GM11168 (cell line): Measurements from ENCODE around the gene CNN1.

Experiments used
- in situ Hi-C: fragments of 300-500 bp; cut with MboI; formaldehyde crosslinking; loops from one replicate; pipeline ENCODE4 v1.12.0; 2022; ENCODE audit warnings: low sequenced_read_pairs; ENCODE audit not compliant: unreplicated experiment

The CNN1 gene

DNA sequence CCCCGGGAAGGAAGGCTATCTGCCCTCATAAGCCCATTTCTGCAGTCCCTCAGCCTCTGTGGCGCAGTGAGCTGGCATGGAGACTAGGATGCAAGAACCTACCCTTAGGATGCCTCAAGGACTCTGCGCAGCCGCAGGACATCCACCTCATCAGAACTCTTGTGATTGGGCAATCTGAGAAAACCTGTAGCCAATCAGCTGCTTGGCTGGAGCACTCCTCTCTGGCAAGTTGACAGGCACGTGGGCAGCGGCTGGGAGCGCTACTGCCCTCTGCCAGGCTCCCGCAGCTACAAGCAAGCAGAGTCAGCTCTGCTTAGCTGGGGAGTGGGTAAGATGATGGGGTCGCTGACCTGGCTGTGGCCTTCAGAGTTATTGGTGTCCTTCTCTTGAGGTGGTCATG lies 8.2 kb upstream of the CNN1 start:
- in situ Hi-C loops, result no loop called here

DNA sequence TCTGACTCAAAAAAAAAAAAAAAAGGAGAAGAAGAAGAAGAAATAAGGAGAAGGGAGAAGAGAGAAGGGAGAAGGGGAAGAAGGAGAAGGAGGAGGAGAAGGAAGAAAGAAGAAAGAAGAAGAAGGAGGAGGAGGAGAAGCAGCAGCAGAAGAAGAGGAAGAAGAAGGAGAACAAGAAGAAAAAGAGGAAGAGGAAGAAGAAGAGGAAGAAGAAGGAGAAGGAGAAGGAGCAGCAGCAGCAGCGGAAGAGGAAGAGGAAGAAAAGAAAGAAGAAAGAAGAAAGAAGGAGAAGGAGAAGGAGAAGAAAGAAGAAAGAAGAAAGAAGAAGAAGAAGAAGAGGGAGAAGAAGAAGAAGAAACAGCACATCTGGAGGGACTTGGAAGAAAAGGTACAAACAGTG lies 4.1 kb upstream of the CNN1 start:
- in situ Hi-C loops, result no loop called here

DNA sequence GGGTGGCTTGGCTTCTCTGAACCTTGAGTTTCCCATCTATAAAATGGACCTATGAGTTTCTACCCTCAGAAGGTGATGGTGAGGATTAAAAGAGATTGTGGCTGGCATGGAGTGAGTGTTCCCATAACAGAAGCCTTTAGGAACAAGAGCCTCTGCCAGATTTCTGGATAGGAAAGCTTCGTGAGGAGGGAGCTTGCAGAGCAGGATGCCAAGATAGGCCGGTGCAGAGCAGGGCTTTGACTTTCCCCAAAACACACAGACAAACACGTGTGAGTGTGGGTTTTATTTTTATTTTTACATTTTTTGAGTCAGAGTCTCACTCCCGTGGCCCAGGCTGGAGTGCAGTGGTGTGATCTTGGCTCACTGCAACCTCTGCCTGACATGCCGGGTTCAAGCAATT lies 3.7 kb upstream of the CNN1 start:
- in situ Hi-C loops, result no loop called here

DNA sequence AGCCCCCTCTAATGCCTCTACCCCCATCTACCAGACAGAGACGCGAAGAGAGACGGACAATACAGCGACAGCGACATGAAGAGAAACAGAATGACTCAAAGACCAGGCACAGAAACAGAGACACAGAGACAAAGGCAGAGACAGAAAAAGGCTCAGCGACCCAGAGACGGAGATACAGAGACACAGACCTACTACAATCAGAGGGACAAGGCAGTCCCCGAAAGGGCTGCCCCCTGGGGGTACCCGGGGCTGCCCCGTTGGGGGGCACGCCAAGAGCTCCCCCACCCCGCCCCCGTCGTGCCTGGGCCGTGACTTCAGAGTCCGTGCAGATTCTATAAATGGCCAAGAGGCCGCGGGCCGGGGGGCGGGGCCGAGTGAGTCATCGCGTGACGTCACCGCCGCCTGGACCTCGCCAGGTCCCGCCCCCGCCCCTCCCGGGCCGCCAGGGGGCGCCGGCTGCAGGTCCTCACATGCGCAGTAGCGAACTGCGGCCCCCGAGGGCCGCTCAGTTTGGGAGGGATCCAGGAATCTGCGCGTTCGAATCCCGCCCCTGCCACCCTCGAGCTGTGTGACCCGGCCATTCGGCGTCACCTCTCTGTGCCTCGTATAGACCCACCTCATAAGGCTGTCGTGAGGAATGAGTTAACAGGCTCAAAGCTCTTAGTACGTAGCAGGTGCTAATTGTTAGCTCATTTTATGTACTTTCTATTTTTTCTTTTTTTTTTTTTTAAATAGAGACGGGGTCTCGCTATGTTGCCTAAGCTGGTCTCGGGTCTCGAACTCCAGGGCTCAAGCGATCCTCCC lies 2.7 kb upstream of the CNN1 start:
- in situ Hi-C loops, result no loop called here

DNA sequence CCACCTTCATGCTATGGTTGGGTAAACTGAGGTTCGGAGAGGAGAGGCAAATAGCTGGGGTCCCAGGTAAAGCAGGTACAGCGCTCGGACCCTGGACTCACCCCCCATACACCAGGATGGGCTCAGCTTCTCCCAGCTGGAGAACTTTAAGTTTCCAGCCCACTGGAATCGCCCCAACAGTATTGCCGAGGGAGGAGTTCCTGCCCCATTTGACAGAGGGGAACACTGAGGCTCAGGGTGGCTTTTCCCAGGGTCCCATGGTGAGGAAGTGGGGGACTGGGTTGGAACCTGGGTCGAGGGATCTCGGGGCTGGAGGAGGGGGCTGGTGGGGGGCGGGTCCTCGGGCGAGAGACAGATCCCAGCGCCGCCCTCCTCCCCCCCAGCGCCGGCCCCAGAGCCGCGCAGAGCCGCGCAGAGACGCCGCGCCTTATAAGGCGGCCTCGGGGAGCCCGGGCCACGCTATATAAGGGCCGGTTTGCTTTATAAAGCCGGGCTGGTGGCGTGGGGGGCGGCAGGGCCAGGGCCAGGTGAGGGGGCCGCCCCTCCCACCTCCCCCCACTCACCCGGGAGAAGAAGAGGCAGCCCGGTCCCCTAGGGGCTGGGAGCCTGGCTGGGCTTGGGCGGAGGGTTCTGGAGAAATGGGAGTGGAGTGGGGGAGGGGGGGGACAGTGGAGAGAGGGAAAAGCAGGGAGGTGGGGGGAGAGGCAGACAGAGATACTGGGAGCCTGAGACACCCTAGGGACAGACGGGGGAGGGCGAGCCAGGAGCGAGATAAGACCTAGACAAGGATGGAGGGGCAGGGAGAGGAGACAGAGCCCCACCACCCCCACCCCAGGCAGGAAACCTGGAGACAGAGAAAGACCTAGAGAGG lies 1.1 kb downstream of the CNN1 start:
- in situ Hi-C loops, result no loop called here

DNA sequence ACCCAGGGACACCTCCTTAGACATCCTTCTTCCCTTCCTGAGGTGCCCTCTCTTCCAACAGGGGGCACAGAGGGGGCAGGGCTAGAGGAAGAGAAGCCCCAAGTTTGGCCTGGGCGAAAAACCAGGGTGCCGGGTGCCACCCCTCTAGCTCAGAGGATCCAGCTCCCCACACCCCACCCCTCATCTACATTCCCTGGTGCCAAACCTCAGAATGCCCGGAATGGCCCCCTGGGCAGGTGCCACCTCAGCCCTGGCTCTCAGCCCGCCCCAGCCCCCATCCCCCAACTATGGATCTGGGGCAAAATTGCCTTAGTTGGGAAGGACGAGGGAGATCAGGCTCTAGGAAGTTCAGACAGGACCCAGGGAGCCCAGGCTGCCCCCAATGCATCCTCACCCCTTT lies 2.0 kb downstream of the CNN1 start:
- in situ Hi-C loops, result no loop called here

DNA sequence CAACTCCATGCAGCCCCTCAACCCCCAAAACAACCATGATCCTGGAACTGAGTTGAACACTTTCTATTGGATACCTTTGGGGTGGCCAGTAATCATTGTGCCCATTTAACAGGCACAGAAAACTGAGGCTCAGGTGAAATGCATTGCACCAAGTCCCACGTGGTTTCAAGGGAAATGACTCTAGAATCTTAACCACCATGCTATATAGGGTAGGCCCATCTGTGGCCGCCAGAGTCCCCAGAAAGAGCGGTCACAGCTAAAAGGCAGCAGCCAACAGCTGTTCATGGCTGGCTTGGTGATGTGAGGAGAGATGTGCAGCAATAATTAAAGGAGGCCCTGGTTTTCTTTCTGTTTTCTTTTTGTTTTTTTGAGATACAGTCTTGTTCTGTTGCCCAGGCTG lies 2.6 kb downstream of the CNN1 start:
- in situ Hi-C loops, result no loop called here

DNA sequence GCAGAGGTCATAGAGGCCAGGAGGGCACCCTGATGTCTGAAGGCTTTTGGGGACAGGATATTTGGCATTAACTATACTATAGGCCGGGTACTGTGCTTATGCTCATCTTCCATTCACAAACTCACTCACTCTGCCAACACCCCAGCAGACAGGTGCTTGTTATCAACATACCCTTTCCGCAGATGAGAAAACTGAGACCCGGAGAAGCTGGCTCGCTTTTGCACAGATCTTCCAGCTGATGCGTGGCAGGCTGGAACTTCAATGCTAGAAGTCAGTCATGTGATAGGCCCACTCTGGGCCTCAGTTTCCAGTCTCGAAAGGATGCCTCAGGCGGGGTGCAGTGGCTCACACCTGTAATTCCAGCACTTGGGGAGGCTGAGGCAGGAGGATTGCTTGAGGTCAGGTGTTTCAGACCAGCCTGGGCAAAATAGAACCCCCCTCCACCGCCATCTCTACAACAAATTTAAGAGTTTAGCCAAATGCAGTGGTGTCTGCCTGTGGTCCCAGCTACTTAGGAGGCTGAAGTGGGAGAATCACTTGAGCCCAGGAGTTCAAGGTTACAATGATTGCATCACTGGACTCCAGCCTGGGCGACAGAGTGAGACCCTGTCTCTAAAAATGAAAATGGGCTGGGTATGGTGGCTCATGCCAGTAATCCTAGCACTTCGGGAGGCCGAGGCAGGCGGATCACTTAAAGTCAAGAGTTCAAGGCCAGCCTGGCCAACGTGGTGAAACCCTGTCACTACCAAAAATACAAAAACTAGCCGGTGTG lies 9.5 kb downstream of the CNN1 start:
- in situ Hi-C loops, result no loop called here

DNA sequence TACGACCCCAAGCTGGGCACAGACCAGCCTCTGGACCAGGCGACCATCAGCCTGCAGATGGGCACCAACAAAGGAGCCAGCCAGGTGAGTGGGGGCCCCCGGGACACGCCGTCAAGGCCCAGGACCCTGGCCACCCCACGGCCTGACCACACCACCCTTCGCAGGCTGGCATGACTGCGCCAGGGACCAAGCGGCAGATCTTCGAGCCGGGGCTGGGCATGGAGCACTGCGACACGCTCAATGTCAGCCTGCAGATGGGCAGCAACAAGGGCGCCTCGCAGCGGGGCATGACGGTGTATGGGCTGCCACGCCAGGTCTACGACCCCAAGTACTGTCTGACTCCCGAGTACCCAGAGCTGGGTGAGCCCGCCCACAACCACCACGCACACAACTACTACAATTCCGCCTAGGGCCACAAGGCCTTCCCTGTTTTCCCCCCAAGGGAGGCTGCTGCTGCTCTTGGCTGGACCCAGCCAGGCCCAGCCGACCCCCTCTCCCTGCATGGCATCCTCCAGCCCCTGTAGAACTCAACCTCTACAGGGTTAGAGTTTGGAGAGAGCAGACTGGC lies 10.8 kb downstream of the CNN1 start:
- in situ Hi-C loops, result no loop called here

DNA sequence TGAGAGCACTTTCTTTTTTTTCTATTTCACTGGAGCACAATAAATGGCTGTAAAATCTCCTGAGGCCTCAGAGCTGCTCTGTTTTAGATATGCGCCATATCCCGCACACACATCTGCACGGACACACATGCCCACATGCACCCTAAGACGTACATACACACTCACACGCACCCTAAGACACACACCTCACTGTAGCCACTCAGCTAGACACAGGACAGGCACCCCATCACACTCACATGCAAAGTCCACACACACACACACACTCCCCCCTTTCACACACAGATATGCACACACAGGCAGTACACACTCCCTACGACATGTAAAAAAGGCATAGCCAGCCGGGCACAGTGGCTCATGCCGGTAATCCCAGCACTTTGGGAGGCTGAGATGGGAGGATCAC lies 11.6 kb downstream of the CNN1 start:
- in situ Hi-C loops, result no loop called here

DNA sequence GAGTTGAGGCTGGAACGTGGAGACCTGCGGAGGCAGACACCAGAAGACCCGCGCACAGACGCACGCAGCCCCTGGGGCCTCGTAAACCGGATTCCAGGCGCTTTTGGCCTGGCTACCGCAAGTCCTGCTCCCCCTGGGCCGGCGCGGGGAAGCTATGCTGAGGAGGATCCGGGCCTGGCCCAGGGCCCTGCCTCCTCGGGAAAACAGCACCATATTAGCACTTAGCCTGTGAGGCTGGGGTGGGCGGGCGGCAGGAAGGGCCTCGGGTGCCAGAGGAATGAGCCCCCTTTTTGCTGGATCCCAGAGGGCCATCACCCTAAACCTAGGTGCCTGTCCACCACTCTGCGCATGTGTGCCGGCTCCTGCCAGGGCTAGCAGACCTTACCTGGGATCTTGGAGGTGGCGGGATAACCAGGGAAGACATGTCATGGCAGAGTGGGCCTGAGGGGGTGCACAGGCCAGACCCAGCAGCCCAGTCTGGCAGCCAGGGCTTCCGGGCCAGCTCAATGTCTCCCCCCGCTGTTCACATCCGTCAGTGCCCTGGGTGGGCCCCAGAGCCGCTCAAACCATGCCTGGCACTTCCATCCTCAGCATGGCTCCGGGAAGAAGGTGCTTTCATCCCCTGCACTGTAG lies 13.1 kb downstream of the CNN1 start:
- in situ Hi-C loops, result no loop called here

DNA sequence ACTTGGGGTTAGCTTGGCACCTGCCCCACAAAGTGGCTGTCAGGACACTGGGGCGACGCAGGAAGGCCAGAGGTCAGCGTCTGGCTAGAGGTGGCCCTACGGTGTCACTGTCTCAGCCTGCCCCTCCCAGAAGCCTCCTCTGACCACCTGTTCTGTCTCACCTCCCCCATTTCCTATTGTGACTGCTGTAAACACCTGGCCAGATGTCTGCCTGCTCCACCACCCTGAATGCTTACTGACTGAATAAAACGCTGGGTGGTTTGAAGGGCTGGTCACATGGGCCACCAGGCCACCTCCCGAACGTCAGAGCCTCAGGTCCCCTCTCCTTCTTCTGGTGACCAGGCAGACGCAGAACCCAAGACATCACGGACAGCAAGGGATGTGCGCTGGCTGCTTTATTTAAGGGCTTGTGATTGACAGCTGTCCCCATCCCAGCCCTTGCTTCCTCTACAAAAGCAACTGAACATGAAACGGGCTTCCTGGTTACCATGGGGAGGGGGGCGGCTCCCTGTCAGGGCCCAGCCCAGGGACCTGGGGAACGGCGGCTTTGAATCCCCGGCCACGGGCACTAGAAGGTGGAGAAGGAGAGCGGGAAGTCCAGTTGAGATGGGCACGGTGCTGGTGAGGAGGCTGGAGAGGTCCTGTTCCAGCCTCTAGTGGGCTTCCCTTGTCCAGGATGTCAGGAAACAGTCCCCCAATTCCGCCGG lies 14.2 kb downstream of the CNN1 start:
- in situ Hi-C loops, result no loop called here

DNA sequence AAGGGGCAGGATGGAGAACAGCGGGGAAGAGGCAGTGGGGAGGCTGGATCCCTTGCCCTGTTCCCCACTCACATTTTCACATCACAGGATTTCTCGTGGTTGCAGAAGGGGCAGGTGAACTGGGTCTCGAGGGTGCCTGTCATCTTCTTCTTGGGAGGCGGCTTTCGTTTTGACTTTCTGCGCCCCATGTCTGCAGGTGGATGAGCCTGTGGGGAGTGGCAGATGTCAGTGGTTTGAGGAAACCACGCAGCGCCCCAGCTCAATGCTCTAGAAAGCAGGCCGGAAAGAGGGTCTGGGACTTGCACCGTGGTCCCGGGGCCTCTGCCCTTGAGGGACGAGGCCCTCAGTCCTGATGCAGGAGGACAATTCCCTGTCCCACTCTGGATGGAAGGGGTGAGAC lies 15.5 kb downstream of the CNN1 start:
- in situ Hi-C loops, result no loop called here

DNA sequence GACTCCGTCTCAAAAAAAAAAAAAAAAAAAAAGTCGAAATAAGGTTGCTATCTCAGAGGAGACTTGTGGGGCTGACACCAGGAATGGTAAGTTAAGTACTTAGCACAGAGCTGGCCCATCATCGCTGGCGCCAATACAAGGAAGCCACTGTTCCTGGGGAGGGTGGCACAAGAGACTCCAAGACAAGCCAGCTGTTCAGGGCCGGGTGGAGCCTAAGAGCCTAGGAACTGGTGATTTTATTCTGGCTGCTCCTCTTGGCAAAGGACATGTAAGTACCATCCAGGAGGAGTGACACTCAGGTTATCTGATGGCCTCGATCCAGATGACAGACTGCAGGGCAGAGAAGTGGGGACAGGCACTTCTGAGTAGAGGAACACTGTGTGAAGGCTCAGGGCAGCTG lies 16.6 kb downstream of the CNN1 start:
- in situ Hi-C loops, result no loop called here

DNA sequence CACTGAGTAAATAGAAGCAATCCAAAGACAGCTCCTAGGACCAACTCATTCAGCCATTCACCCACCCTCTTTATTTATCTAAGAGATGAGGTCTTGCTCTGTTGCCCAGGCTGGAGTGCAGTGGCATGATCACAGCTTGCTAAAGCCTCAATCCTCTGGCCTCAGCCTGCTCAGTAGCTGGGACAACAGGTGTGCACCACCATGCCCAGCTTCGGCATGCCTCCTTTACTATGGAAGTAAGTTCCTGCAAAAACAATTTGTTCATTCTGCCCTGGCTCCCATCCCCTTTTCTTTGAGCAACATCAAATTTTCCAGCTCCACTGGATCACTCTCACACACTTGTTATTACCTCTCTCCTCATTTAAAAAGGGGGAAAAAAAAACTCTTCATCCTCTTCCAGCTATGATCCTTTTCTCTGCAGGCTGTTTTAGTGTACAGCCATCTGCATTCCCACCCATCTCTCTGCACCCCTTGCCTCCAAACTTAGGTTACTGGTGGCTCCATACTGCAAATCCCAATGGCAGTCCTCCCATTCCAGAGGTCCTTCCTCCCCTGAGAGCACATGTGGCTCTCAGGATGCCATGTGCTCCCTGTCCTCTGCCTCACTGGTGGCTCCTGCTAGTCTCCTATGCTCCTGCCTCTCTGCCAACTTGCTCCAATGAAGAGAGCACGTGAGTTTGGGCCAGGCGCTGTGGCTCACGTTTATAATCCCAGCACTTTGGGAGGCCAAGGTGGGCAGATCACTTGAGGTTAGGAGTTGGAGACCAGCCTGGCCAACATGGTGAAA lies 18.2 kb downstream of the CNN1 start:
- in situ Hi-C loops, result no loop called here

DNA sequence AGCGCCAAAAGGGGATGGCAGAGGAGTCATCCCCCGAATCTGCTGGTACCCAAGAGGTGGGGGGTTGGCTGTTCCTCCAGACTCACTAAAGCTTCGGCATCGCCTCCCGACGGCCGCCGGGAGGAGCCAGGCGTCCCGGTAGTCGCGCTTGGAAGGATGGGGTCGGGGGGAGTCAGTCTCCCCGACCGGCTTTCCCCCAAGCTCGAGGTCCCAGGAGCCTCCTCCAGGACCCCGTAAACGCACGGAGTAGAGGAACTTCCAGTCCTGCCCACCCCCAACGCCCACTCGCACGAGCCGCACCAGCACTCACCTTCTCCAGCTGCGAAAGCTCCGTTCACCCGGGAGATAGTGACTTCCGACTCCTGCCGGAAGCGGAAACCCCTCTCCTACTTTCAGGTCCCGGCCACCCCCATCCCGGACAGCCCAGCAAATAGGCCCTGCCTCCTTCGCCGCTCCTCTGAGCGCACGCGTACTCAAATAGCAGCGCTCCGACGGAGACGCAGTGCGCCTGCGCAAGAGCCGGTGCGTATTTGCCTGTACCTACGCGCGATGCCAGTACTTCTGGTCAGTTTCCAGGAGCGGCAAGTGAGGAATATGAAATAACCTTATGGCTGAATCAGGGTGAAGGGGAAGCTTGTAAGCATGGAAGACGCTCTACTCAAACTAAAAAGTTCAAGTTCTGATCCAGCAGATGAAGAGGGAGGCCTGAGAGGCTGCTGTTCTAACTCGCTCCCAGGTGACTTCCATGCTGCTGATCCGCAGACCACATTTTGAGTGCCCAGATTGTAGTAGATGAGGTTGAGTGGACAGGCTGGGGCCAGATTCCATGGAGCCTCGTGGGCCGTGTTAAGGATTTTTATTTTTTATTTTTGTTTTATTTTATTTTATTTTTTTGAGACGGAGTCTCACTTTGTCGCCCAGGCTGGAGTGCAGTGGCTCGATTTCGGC lies 20.5 kb downstream of the CNN1 start, which contains the start of gene ELOF1:
ELOF1 (minus strand) TSS at position 350 of the 948 bp plus-strand sequence. CDS start 4,883 bp downstream, outside the sequence.
- in situ Hi-C loops, result no loop called here

DNA sequence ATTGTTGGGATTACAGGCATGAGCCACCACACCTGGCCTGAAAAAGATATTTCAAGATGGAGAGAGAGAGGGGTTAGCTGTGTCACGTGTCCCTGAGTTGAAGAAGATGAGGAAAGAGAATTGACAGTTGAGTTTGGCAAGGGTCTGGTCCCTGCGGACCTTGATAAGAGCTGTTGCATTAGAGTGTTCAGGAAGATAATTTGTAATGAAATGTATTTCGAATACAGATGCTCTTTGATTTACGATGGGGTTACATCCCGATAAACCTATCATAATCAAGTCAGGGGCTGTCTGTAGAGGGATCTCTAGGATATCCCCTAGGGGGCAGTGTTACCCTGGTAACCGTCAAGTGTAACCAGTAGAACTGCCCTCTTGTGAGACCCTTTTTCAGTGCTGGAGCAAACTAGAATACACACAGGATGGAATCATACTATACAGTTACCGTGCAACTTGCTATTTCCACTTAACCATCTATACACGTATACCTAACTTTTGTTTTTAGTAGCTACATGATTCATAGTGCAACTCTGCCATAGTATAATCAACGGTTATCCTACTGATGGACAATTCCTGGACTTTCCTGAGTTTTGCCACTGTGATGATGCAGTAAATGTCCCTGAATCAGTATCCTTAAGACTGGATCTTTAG lies 21.9 kb downstream of the CNN1 start:
- in situ Hi-C loops, result no loop called here
